ENCODE measurements around the gene SLC39A11.
A peak's percentile ranks its signal among the peaks of the same experiment; 100 is the strongest.
"Not testable (repeated sequence)": the region's sequence is repeated elsewhere in the genome, so short reads cannot be mapped to it uniquely, and the experiment has no call there.

The SLC39A11 gene

GRCh38 chr17:72782985-72783701, 309.3 kb downstream of the SLC39A11 start:
- DNase-seq (ENCODE audit: low read depth) = no peak

DNA sequence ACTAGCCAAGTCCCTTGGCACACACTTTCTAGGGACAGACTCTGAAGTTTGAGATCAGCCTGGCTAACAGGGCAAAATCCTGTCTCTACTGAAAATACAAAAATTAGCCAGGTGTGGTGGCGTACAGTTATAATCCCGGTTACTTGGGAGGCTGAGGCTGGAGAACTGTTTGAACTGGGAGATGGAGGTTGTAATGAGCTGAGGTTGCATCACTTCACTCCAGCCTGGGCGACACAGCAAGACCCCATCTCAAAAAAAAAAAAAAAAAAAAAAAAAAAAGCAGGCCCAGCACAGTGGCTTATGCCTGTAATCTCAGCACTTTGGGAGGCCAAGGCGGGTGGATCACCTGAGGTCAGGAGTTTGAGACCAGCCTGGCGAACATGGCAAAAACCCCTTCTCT, 310.1 kb downstream of the SLC39A11 start:
- not testable (repeated sequence) for DNase-seq (ENCODE audit: low read depth)

DNA sequence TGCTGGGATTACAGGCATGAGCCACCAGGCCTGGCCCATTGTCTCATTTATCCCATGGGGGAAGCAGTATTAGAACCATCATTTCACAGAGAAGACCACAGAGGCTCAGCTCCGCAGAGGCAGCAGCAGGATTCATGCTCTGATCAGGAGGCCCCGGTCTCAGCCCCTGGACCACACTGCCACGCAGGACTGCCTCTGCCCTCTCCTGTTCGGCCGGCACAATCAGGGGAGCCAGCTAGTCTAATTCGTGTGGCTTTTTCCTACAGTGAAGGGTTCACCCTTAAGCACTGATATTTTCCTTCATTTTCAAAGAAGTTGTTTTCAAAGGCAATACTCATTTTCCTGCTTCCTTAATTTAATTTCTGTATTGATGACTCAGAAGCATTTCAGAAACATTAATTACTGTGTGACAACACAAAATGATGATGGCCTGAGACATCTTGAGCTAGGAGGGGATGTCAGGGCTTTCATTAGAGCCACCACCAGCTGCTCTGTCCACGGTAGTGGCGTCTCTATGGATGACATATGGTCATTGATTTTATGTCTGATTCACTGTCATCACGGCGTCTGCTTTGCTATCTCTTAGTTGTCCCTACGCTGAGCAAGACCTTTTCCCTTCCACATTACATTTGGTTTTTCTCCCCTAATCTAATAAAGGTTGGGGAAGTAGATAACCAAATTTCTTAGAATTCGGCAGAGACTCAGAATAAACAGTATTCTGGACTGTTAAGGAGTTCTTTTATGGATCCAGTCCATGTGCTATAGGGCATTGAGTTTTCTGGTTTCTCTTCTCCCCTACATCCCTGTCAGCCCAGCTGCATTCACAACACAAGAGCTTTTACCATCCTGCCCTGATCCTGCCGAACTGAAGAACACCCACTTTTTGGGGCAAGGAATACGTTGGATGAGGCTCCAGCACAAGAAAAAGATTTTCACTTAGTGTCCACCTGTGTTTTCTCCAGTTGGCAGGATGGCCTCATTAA, 314.0 kb downstream of the SLC39A11 start:
- DNase-seq (ENCODE audit: low read depth) = no peak

GRCh38 chr17:72775919-72776318, 316.6 kb downstream of the SLC39A11 start:
- DNase-seq (ENCODE audit: low read depth) = no peak

- no peak for DNase-seq (ENCODE audit: low read depth)
Measured at GRCh38 chr17:72775237-72775636, 317.3 kb downstream of the SLC39A11 start.

DNA sequence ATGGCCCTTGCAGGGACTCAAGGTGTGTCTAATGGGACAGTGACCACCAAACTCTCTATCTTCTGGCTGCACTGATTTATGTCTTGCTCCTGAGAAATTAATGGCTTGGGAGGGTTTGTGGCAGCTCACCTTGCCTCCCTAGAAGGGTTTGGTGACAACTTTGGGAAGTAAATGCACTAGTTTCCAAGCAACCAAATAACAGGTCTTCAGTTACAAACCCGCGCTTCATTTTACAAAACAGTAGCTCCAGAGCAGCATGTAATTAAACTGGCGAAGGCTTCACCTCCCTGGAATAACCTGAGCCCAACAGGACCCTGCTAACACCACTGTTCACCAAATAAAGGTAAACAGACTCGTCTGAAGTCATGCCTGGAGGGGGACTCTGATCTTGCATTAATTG, 318.3 kb downstream of the SLC39A11 start:
- no peak for DNase-seq (ENCODE audit: low read depth)

DNA sequence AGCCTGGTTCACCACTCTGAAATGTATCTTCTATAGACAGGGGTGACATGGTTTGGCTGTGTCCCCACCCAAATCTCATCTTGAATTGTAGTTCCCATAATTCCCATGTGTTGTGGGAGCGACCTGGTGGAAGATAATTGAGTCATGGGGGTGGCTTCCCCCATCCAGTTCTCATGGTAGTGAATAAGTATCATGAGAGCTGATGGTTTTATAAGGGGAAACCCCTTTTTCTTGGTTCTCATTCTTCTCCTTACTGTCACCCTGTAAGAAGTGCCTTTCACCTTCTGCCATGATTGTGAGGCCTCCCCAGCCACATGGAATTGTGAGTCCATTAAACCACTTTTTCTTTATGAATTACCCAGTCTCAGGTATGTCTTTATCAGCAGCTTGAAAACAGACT, 319.3 kb downstream of the SLC39A11 start:
- not testable (repeated sequence) for DNase-seq (ENCODE audit: low read depth)

DNA sequence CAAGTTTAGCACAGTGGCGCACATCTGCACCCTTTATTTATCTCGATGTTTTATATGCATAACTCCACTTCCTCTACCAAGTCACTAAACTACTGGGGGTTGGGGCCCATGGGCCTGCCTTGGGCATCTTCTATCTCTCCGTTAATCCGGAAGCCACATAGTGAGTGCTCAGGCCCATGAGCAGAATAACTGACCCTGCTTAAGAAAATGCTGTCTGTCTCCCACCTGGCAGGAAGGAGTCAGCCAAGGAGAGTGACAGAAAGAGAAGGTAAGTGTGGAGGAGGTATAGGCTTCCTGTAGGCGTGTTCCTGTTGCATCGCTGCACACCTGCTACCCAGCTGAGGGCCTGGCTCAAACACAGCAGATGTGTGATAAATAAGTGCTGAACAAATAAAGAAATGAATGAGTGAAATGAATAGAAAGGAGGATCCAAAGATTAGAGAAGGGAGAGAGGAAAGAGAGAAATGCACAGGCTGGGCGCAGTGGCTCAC, 320.1 kb downstream of the SLC39A11 start:
- no peak for DNase-seq (ENCODE audit: low read depth)

GRCh38 chr17:72771734-72772133, 320.8 kb downstream of the SLC39A11 start:
- DNase-seq (ENCODE audit: low read depth) = no peak

DNA sequence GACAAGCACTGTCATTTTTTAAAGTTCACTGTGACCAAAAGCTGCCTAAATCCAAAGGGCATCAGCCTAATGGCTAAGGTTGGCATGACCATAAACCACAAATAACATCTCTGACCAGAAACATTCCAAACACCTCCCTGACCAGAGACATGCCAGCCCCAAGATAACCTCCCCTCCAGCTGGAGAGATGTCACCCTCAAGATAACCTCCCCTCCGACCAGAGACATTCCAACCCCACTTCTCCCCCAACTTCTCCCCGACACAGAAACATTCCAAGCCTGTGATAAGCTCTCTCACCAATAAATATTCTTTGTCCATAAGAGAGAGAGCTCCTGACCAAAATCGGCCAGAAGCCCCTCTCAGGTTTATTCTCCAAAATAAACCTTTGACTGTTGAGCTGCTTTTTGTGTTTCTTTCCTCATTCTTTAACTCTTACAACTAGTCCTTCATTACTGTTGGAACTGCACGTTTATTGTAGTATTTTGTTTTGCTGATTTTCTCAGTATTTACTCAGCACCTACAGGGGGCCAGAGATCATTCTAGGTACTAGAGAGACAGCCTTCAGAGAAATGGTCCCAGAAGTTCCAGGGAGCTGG, 325.6 kb downstream of the SLC39A11 start:
- no peak for DNase-seq (ENCODE audit: low read depth)

- DNase-seq (ENCODE audit: low read depth) = no peak
Measured at GRCh38 chr17:72765368-72766153, 326.9 kb downstream of the SLC39A11 start.

DNA sequence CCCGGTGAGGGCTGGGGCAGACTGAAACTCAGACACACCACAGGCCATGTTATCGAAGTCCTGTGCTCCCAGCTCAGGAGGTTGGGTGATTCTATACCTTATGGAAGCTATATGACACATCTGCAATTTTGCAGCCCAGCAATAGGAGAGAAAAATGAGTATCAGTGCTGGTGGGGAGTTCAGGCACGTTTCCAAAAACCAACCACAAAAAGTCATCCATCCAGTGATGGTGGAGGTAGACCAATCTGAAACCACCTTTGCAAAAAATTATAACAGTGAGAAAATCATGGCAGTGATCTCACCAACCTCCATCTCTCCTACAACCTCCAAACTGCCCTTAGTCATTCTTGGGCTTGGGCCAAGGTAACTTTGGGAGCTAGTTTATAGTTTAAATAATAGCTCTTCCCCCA, 327.9 kb downstream of the SLC39A11 start:
- DNase-seq (ENCODE audit: low read depth) = peak; percentile 38

DNA sequence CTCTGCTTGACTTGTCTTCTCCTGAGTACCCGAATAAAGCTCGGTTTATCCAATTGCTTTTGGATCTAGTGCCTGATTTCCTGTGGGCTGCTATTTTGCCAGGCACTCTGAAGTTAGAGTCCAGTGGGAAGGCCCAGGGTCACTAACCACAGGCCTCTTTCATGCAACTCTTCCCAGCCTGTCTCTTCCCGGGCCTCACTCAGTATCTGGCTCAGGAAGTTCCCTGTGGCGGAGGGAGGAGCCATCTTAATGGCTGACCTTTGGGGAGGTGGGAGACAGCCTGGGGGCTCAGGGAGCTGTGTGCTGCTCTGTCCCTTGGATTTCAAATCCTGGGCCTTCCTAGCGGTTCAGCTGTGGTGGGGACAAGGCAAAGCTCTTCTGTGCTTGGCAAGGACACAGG, 328.5 kb downstream of the SLC39A11 start:
- no peak for DNase-seq (ENCODE audit: low read depth)

DNA sequence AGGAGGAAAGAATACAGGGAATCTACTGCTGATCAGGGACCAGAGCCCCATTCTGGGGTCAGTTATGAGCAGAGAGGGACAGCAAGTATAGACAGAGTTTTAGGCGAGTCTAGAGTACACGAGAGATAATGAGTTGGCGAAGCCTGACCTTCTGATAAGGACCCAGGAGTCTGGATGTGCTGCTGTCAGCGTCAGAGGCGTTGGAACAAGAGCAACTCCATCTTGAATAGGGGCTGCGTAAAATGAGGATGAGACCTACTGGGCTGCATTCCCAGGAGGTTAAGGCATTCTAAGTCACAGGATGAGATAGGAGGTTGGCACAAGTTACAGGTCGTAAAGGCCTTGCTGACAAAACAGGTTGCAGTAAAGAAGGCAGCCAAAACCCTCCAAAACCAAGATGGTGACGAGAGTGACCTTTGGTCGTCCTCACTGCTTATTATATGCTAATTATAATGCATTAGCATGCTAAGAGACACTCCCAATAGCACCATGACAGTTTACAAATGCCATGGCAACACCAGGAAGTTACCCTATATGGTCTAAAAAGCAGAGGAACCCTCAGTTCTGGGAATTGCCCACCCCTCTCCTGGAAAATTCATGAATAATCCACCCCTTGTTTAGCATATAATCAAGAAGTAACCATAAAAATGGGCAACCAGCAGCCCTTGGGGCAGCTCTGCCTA, 330.5 kb downstream of the SLC39A11 start:
- DNase-seq (ENCODE audit: low read depth) = not testable (repeated sequence)

GRCh38 chr17:72761431-72761830, 331.1 kb downstream of the SLC39A11 start:
- no peak for DNase-seq (ENCODE audit: low read depth)

DNA sequence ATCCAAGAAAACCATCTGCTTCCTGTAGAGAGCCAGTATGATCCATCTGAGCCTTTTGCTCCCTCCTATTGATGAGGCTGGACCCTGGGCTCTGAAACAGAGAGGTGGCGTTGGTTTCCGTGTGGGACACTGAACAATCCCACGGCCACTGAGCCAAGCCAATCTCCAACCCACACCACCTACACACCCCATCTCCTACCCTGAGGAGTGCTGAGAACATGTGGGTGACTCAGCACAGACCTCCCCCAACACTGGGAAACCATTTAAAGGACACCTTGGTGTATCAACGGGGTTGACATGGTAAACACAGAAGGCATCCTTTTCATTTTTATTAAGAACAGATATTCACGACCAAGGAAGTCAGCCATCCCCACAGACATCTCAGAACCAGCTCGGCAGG, 332.1 kb downstream of the SLC39A11 start:
- DNase-seq (ENCODE audit: low read depth) = no peak

GRCh38 chr17:72759301-72759700, 333.2 kb downstream of the SLC39A11 start:
- DNase-seq (ENCODE audit: low read depth) = no peak

GRCh38 chr17:72756256-72756655, 336.2 kb downstream of the SLC39A11 start:
- no peak for DNase-seq (ENCODE audit: low read depth)

GRCh38 chr17:72754513-72754912, 338.0 kb downstream of the SLC39A11 start:
- DNase-seq (ENCODE audit: low read depth) = no peak

DNA sequence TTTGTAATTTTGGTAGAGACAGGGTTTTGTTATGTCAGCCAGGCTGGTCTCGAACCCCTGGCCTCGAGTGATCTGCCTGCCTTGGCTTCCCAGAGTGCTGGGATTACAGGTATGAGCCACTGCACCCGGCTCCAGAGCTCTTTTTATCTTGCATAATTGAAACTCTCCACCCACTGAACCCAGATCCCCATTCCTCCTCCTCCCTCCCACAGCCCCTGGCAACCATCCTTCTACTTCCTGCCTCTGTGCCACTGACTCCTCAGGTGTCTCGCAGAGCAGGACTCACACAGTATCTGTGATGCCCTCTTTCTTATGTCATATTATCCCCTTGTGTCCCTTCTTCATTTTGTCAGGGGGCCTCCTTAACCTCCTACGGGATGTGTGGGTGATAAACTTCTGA, 340.7 kb downstream of the SLC39A11 start:
- no peak for DNase-seq (ENCODE audit: low read depth)

DNA sequence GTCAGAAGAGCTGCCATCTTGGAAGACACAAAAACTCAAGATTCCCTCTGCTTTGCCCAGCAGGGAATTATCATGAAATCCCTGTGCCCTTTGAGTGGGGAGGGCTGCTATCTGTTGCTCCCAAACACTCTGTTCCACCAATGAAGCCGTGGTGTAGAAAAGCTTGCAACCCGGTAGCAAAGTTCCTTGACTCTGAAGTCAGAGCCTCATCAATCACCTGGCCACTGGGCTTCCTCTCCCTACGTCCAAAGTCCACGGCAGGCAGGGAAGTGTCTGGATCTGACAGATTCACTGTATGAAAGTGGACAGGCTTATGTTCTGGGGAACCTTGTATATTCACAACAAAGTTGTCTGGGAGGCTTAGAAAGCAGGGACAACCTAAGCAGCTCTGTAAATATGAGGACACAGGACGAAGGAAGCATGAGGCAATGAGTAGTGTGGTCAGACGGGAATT, 343.3 kb downstream of the SLC39A11 start:
- no peak for DNase-seq (ENCODE audit: low read depth)
